Activated T-helper 17 cell treated with anti-CD3 and anti-CD28 coated beads, Interleukin-2, amount 50 U/mL, for 72 hours (primary cell): Measurements from ENCODE around the gene FRMD4A. TPM values are rescaled to one million over a fixed set of nuclear protein-coding genes. Genes with fewer than 3 reads are reported as not detected.
"Not testable (repeated sequence)": the region's sequence is repeated elsewhere in the genome, so short reads cannot be mapped to it uniquely, and the experiment has no call there.

Experiments used
- ATAC-seq: fragments of 150-1000 bp; cut with Tn5 transposase; replicated peaks from 2 replicates; pipeline ENCODE4 v1.10.0; 2021; ENCODE audit warnings: mild to moderate bottlenecking, moderate library complexity
- H3K27ac Mint-ChIP-seq: one replicate; pipeline ENCODE4 v1.8.0; 2022; ENCODE audit warnings: mixed read lengths
- H3K27me3 Mint-ChIP-seq: one replicate; pipeline ENCODE4 v1.8.0; 2022; ENCODE audit warnings: mixed read lengths
- H3K36me3 Mint-ChIP-seq: one replicate; pipeline ENCODE4 v1.8.0; 2022; ENCODE audit warnings: low read depth, mild to moderate bottlenecking, mixed read lengths
- H3K4me1 Mint-ChIP-seq: one replicate; pipeline ENCODE4 v1.8.0; 2022; ENCODE audit warnings: mixed read lengths
- H3K4me3 Mint-ChIP-seq: one replicate; pipeline ENCODE4 v1.8.0; 2022; ENCODE audit warnings: mild to moderate bottlenecking, mixed read lengths
- H3K9me3 Mint-ChIP-seq: one replicate; pipeline ENCODE4 v1.8.0; 2022; ENCODE audit warnings: mixed read lengths
- total RNA-seq, 2 donors: library from RNA; stranded (reverse); gene quantifications; one replicate each; pipeline ENCODE4 v1.2.3, GENCODE V29; 2022

FRMD4A gene
- total RNA-seq, 2 donors from 2014 or later, result 0.69 to 2.0 TPM

DNA sequence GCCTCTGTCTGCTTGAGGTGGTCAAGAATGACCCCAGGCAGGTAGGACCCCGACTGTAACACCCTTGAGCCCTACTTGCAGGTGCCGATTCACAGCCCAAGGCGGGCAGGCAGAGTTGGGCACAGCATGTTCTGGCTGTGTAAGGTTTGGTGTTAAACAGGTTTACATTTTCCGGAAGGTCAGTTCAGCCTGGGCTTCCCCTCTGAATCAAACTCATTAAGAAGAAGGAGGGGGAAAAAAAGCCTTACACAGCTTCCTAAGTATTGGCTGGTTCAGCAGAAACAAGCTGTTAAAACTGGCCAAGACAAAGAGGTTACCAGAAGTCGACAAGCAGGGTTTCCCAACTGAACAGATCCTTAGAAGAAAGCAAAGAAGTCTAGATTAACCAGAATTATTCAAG, 611.3 kb downstream of the FRMD4A start:
- Mint-ChIP-seq H3K4me1 (no peaks in the 10 kb centered on the region), H3K36me3 (no peaks in the 10 kb centered on the region), H3K27me3 (peaks cover 4% of the 10 kb centered on the region), H3K9me3 (peaks cover 4% of the 10 kb centered on the region), H3K4me3 (no peak overlapping the region), H3K27ac (no peak overlapping the region)
- ATAC-seq, result no peak

DNA sequence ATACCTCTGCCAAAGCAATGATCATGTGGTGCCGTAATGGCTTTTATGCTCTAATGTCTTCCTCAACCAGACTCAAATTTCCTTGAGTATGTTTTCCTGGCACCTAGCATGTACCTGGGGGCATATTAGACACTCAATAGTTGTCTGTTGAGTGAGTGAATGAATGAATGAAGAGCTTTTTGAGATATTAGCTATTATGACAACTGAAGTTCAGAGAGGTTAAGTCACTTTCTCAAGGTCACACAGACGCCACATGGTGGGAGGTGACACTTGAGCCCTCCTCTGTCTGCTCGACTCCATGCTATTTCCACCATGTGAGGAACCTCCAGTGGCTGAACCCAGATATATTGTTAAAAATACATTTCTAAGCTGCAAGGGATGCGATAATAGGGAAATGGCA, 611.9 kb downstream of the FRMD4A start:
- Mint-ChIP-seq H3K9me3 (peaks cover 4% of the 10 kb centered on the region), H3K4me3 (peak overlapping the region; percentile 53), H3K27ac (no peak overlapping the region), H3K4me1 (no peaks in the 10 kb centered on the region), H3K36me3 (no peaks in the 10 kb centered on the region), H3K27me3 (peaks cover 4% of the 10 kb centered on the region)
- ATAC-seq, result no peak

DNA sequence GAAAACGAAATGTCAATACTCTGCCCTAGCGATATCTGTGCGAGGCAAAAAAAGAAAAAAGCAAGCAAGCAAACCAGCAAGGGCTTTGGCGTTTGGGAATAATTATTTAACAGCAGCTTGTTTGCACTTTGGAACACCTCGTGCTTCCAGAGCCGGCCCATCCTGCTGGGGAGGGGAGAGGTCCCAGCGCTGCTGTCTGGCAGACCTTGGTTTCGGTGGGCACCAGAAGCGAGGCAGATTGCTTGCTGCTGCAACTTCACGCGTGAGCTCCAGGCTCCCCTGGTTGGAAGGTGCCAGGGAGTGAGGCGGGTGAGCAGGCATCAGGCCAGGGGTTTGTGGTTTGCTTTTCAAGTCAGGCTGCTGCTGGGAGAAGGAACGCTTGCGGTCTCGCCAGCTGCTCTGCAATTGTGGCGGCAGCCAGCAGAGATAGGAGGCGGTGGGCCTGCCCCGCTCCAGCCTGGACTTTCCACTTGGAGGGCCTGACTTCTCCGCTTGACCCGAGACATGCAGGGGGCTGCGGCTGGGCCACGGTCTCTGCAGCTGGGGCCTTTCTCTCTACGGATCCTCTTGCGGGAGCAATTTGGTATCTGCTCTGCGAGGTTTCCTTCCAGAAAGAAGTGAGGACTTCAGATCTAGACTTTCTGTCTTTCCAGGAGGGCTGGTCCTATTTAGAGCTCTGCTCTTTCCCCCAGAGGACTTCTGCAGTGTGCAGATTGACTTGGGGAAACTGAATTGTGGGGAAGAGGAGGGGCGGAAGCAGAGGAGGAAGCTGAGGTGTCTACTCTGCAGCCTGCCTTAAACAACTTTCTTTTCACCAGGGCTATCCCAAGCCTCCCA, 612.6 kb downstream of the FRMD4A start:
- H3K4me1 Mint-ChIP-seq, result peaks cover 1% of the 10 kb centered on the region
- no peak overlapping the region for H3K27ac Mint-ChIP-seq
- peaks cover 4% of the 10 kb centered on the region for H3K27me3 Mint-ChIP-seq
- no peaks in the 10 kb centered on the region for H3K36me3 Mint-ChIP-seq
- peak; percentile 54 for ATAC-seq
- H3K4me3 Mint-ChIP-seq, result peak overlapping the region; percentile 53
- H3K9me3 Mint-ChIP-seq, result peaks cover 4% of the 10 kb centered on the region

DNA sequence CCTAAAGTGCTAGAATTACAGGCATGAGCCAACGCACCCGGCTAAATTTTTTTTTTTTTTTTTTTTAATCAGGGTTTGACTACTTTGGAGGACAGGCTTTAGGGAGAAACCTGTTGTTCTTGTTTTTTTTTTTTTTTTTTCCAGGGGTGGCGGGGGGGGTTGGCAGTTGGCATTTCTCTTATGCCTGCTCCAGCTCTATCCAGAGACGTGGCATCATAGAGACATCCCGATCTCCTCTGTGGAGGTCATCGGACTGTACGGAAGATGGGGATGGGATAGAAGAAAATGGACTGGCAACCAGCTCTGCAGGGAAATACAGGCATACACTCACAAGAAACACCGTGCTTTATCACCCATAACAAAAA, 613.2 kb downstream of the FRMD4A start:
- peak overlapping the region; percentile 53 for H3K4me3 Mint-ChIP-seq
- no peak for ATAC-seq
- no peaks in the 10 kb centered on the region for H3K36me3 Mint-ChIP-seq
- no peak overlapping the region for H3K27ac Mint-ChIP-seq
- H3K27me3 Mint-ChIP-seq, result peaks cover 4% of the 10 kb centered on the region
- peaks cover 4% of the 10 kb centered on the region for H3K9me3 Mint-ChIP-seq
- H3K4me1 Mint-ChIP-seq, result peaks cover 5% of the 10 kb centered on the region

DNA sequence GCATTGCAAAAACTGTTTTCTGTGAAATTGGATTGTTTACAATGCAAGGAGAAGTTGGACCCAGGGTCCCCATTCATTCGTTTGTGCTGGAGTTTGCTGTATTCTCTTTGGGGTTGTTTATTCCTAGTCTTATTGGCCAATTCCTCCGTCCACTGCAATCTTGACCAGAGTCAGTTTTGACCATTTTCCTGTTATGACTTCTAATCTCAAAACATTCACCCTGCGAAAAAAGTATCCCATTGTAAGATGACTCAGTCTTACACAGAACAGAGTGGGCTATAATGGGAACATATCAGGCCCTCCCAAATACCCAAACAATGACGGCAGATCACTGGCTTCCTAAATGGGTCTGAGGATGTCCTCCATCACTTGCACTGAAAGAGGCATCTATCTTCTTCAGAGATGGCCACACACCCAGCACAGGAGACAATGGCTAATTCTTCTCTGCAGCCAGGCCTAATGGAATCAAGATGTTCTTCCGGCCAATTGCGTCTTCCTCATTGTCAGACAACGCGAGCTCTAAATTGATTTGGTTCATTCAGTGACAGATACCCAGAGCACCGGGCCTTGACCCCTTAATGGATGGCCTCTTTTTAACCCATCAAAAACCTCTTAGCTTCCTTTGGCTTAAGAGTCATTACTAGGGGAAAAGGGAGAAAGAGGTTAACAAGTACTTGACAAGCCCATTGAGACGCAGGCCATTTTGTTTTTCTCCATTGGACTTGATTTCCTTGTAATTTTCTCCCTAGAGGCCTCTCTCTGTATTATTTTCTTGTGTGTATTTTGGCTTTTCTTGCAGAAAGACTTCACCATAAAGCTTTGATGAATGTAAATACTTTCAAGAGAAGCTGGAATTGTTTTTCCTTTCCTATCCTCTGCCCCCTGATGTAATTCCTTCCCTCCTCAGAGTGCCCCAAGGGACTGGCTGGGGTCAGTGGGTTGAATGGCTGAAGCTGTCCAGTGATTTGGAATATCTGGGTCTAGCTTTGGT, 614.3 kb downstream of the FRMD4A start:
- Mint-ChIP-seq H3K27ac (no peak overlapping the region), H3K4me3 (no peak overlapping the region), H3K9me3 (peaks cover 4% of the 10 kb centered on the region), H3K36me3 (no peaks in the 10 kb centered on the region), H3K4me1 (peaks cover 5% of the 10 kb centered on the region), H3K27me3 (peaks cover 4% of the 10 kb centered on the region)
- ATAC-seq, result no peak

DNA sequence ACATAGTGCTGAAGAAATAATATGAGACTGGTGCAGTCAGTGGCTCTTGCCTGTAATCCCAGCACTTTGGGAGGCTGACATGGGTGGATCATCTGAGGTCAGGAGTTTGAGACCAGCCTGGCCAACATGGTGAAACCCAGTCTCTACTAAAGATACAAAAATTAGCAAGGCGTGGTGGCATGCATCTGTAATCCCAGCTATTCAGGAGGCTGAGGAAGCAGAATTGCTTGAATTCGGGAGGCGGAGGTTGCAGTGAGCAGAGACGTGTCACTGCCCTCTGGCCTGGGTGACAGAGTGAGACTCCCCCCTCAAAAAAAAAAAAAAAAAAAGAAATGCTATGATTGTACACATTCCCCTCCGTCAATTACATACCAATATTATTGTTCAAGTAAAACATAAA, 615.1 kb downstream of the FRMD4A start:
- not testable (repeated sequence) for H3K36me3 Mint-ChIP-seq, H3K27ac Mint-ChIP-seq, H3K27me3 Mint-ChIP-seq, H3K4me1 Mint-ChIP-seq, H3K9me3 Mint-ChIP-seq, H3K4me3 Mint-ChIP-seq, ATAC-seq

DNA sequence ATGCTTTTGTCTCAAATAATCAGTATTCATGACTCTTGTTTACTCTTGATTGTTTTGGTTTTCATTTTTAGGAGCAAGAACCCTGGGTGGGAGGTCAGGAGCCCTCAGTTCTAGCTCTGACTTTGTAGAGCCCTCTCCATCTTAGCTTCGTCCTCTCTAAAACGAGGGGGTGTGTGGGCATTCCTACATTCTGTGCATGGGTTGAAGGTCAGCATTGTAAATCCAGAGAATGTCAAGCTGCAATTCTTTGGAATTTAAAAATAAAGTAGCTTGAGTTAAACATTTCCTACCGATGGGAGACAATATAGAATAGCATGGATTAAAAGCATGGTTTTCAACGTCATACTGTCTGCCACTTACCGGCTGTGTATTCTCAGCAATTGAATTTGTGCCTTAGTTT, 615.6 kb downstream of the FRMD4A start:
- ATAC-seq, result no peak
- no peak overlapping the region for H3K27ac Mint-ChIP-seq
- peaks cover 4% of the 10 kb centered on the region for H3K27me3 Mint-ChIP-seq
- no peaks in the 10 kb centered on the region for H3K36me3 Mint-ChIP-seq
- H3K9me3 Mint-ChIP-seq, result no peaks in the 10 kb centered on the region
- H3K4me3 Mint-ChIP-seq, result no peak overlapping the region
- H3K4me1 Mint-ChIP-seq, result peaks cover 5% of the 10 kb centered on the region

DNA sequence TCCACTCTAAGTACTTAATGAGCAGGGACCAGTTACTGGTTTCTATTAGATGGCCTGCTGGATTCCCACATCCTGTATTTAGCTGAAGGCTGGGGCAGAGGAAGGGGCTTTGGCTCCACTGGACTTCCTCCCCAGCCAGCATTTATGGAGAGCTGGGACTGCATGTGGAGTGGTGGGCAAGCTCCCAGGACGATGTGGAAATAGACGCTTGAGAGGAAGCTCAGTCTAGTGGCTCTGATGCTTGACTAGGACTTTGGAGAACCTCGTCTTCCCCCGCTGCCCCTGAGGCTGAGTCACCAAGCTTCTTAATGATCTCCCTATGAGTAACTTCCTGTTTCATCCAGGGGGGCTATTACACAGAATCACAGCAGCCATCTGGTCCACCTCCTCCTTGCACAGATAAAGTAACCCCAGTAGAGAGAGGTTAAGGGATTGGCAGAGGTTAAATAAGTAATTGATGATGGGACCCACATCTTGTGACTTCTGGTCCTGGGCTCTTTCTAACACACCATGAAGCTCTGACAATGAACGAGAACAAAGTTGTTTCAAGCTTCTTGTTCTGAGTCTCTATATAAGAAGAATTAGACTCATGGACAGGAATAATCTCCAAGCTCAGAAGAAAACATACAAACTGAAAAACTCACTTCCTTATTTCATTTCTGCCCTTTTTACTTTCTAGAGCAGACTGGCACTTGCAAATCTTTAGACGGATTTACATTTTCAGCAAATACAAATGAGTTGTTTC, 617.7 kb downstream of the FRMD4A start:
- H3K4me3 Mint-ChIP-seq, result no peak overlapping the region
- H3K27ac Mint-ChIP-seq, result peak overlapping the region; percentile 50
- peak; percentile 52 for ATAC-seq
- peaks cover 5% of the 10 kb centered on the region for H3K4me1 Mint-ChIP-seq
- no peaks in the 10 kb centered on the region for H3K36me3 Mint-ChIP-seq
- H3K9me3 Mint-ChIP-seq, result no peaks in the 10 kb centered on the region
- peaks cover 5% of the 10 kb centered on the region for H3K27me3 Mint-ChIP-seq

DNA sequence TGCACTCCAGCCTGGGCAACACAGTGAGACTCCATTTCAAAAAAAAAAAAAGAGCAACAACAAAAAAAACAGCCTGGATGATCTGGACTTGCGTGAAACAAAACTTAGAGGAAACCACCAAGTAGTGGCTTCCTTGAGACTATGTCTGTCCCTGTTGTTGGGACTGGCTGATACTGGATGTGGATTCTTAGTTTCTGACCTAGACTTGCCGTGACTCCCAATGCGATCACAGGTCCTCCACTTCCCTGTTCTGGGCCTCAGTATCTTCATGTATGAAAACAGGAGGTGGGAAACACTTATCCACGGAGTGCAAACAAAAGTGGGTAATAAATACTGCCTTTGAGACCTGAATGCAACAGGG, 618.3 kb downstream of the FRMD4A start:
- no peak for ATAC-seq
- peak overlapping the region; percentile 50 for H3K27ac Mint-ChIP-seq
- peaks cover 5% of the 10 kb centered on the region for H3K27me3 Mint-ChIP-seq
- H3K4me3 Mint-ChIP-seq, result no peak overlapping the region
- no peaks in the 10 kb centered on the region for H3K36me3 Mint-ChIP-seq
- H3K9me3 Mint-ChIP-seq, result no peaks in the 10 kb centered on the region
- H3K4me1 Mint-ChIP-seq, result peaks cover 7% of the 10 kb centered on the region

DNA sequence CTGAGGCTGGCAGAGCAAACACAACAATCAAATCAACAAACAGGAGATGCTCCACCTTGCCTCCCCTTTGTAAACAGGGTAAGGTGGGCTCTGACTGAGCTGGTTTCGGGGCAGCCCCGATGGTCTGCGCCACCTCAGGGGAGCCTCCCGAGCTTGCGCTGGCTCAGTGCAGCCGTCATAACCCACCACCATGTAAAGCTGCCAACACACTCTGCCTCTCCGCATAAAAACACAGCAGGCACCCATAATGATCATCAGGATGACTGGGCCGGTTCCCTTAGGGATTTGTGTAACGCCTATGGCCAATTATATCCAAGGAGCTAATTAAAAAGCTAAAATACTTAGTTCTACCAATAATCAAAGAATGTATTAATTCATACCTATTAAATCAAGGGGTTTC, 619.4 kb downstream of the FRMD4A start:
- no peak for ATAC-seq
- H3K27me3 Mint-ChIP-seq, result peaks cover 15% of the 10 kb centered on the region
- H3K4me3 Mint-ChIP-seq, result no peak overlapping the region

DNA sequence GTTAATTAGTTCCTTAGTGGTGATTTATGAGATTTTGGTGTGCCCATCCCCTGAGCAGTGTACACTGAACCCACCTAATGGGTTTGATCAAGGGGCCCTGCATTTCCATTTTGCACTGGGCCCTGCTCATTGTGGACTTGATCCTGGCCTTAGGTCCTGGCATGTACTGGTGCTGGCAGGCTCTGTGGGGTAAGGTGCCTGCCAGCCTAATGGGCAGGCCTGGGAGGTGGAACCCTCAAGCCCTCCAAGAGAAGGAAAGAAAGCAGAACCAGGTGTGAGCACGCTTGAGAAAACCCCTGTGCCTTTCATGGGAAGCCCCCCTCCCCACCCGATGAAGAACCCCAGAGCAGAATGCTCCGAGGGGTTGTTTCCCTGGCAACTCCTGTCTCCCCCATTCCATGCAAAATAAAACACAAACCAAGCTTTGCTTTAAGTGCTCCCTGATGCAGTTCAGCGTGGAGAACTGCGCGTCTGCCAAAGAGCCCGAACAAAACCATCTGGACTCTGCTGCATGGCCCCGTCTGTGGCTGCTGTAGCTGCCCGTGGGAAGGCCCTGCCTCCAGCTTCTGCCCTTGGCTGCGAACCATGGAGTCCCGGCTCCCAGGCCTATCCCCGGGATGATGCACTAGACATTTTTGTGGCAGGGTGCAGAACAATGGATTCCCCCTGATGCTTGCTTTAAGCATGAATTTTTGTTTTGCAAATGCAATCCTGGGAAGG, 620.6 kb downstream of the FRMD4A start:
- no peaks in the 10 kb centered on the region for H3K9me3 Mint-ChIP-seq

More for the DNA sequence above, 619.4 kb downstream of the FRMD4A start:
- Mint-ChIP-seq H3K36me3 (no peaks in the 10 kb centered on the region), H3K9me3 (no peaks in the 10 kb centered on the region), H3K27ac (no peak overlapping the region), H3K4me1 (peaks cover 16% of the 10 kb centered on the region)

DNA sequence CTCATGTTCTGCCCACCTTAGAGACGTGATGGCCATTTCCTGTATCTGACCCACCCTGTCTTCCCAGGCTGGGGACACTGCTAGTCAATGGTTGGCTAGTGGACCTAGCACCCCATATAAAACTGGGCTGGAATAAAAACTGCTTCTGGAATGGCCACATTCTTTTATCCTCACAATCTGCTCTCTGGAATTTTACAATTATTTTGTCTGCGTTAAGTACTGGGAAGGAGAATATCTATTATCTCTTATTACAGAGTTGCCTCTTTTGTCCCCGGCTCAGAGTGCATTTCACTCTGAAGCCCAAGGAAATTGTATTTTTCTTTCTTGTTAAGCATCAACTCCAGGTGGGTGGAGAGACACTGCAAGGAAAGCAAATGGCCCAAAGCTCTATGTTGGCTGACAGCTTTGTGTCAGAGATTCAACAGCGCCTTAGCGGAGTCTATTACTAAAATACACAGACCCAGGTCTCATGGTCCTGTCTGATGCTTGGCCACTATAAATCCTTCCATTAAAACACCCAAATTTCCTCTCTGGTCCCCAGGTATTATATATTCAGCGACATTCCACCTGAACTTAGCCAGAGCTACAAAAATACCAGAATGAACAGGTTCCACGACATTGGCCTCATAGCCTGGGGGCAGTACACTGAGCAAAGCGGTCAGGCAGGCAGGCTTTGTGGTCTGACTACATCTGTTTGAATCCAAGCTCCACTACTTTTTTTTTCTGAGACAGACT, 622.3 kb downstream of the FRMD4A start:
- H3K36me3 Mint-ChIP-seq, result no peaks in the 10 kb centered on the region
- no peaks in the 10 kb centered on the region for H3K9me3 Mint-ChIP-seq
- peaks cover 16% of the 10 kb centered on the region for H3K4me1 Mint-ChIP-seq
- H3K27me3 Mint-ChIP-seq, result peaks cover 30% of the 10 kb centered on the region
- H3K4me3 Mint-ChIP-seq, result peak overlapping the region; percentile 57
- no peak for ATAC-seq
- H3K27ac Mint-ChIP-seq, result no peak overlapping the region

More for the DNA sequence above, 620.6 kb downstream of the FRMD4A start:
- Mint-ChIP-seq H3K4me1 (peaks cover 16% of the 10 kb centered on the region), H3K36me3 (no peaks in the 10 kb centered on the region), H3K4me3 (no peak overlapping the region), H3K27me3 (peaks cover 22% of the 10 kb centered on the region), H3K27ac (no peak overlapping the region)
- ATAC-seq, result no peak

DNA sequence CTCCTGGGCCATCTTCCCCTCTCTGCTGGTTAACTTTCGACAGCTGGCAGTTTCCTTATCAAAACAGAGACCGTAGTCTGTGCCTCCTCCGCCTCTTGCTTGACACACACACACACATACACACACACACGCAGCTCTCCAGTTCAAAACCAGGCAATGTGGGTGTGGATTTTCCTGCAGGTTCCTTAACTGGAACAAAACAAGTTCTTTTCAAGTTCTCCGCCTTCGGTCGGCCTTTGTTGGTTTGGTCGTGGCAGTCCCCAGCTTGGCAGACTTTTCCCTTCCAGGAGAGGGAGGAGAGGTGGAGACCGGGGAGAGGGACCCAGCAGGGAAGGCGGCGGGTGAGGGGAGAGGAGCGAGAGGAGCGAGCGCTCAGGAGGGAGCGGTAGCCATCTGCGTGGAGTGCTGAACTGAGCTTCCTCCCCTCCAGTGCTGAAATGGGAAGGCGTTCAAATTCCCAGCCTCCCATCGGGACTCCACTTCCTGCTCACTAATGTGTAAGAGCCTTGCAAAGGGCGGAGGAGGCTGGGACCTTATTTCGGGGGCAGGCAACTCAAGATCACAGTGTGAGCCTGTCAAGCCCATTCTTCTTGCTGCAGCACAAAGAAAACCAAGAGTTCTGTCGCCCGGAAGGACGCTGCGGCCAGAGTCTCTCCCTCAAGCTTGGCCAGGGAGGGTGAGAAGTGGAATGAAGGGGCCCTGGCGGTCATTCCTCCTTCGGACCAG, 623.4 kb downstream of the FRMD4A start:
- Mint-ChIP-seq H3K27ac (peak overlapping the region; percentile 33), H3K36me3 (no peaks in the 10 kb centered on the region), H3K4me3 (peak overlapping the region; percentile 57), H3K27me3 (peaks cover 32% of the 10 kb centered on the region), H3K9me3 (no peaks in the 10 kb centered on the region), H3K4me1 (peaks cover 11% of the 10 kb centered on the region)
- peak; percentile 38 for ATAC-seq
